GM12873 (cell line): ENCODE results near the gene BCKDK.

Source experiments
- TF ChIP-seq, protein P1 (sequence below): IDR thresholded peaks from 2 replicates; pipeline ENCODE4 v1.5.1; 2012; ENCODE audit warnings: low read depth, mild to moderate bottlenecking, moderate library complexity, low read length, control low read depth; ENCODE audit not compliant: insufficient read depth; ENCODE audit errors: missing control alignments

BCKDK gene

GRCh38 chr16:31081428-31082351 lies 26.5 kb upstream of the BCKDK start:
- TF ChIP-seq, protein P1, sequence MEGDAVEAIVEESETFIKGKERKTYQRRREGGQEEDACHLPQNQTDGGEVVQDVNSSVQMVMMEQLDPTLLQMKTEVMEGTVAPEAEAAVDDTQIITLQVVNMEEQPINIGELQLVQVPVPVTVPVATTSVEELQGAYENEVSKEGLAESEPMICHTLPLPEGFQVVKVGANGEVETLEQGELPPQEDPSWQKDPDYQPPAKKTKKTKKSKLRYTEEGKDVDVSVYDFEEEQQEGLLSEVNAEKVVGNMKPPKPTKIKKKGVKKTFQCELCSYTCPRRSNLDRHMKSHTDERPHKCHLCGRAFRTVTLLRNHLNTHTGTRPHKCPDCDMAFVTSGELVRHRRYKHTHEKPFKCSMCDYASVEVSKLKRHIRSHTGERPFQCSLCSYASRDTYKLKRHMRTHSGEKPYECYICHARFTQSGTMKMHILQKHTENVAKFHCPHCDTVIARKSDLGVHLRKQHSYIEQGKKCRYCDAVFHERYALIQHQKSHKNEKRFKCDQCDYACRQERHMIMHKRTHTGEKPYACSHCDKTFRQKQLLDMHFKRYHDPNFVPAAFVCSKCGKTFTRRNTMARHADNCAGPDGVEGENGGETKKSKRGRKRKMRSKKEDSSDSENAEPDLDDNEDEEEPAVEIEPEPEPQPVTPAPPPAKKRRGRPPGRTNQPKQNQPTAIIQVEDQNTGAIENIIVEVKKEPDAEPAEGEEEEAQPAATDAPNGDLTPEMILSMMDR = no peak

DNA sequence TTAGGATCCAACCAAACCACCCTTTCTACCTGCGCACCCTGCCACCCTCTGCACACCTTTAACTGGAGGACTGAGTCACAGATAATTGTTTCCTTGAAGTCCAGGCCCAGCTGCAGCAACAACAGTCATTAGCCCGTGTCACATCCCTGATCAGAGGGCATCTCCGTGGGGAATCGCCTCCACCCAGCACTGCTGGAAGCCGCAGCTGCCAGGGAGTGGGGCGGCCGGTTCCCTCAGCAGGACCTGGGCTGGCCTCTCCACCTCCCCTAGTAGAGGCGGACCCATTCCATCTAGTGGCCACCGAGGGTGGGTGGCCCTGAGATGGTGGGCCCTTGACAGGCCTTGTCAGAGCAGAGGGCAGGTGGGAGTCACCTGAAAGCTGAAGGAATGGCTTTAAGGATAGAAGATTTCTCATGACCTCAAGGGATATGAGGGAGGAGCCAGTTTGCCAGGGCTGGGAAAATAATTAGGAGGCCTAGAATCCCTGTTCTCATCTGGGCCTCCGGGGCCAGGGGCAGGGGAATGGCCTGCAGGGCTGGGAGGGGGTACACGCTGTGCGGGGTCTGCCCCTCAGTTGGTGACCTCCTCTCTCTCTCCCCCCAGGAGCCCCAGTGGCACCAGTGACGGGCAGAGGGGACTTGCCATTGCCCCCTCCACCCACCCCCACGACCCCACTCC lies 25.7 kb upstream of the BCKDK start:
- TF ChIP-seq, protein P1 = no peak

GRCh38 chr16:31083081-31083480 lies 25.1 kb upstream of the BCKDK start:
- TF ChIP-seq, protein P1 = no peak

GRCh38 chr16:31083556-31083955 lies 24.6 kb upstream of the BCKDK start:
- TF ChIP-seq, protein P1 = no peak

- TF ChIP-seq, protein P1 = no peak
Measured at GRCh38 chr16:31083981-31084380, 24.2 kb upstream of the BCKDK start.

DNA sequence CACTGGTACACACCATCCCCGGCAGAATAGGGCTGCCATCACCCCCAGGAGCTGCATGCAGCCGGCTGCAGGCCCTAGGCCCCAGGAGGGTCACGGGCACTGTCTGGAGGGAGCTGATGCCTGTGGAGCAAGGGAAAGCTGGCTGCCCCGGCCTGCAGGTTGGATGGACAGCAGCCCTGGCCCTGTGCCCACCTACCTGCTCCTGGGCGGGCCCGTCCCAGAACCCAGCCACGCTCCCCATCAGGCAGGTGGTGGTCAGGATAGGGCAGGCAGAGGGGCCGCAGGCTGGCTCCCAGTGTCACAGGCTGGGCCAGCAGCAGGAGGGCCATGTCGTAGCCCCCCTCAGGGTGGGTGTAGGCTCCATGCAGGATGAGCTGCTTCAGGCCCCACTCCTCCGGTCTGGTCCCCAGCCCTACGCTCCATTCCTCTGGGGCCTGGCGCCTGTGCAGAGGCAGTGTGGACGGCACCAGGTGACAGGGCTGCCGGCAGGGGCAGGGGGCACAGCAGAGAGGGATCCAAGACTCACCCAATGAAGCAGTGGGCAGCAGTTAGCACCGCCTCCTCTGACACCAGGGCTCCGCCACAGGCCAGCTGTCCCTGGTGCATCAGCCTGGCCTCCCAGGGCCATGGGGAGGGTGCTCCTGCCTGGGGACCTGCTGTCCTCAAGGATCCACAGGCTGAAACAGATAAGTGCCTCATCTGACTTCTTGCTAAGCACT lies 23.4 kb upstream of the BCKDK start:
- TF ChIP-seq, protein P1 = no peak

DNA sequence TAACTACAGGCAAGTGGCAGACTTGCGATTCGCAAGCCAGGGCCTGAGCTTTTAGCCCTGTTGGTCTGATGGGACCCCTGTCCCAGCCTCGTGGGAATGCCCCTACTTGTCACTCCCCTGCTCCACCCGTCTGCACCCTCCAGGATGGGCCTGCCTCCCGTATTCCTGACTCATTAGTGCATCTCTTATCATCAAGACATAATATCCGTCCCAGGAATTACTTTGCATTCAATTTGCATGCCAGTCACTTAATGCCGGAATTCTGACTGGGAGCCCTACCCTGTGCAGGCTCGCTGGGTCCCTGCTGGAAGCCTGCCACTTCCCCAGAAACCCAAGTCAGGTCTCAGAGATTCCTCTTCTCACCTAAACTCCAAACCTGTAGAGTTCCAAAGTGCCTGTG lies 22.8 kb upstream of the BCKDK start:
- TF ChIP-seq, protein P1 = no peak
